Spleen (tissue), 7 donors: ENCODE results near the gene FERMT2.

Source experiments
- CTCF ChIP-seq, 11 experiments: fragments of 200-600 bp in 7 of 11; fragments of 450-650 bp in 4 of 11; sonication (generic) in 4 of 11; IDR thresholded peaks in 8 of 11; conservative IDR thresholded peaks in 3 of 11; 1 replicate in 7 of 11; 2 replicates in 4 of 11; pipeline versions ENCODE4 v1.4.0 to v1.8.0; 2016 to 2021; ENCODE audit warnings: antibody characterized with exemption in 11 of 11, inconsistent platforms in 4 of 11, mild to moderate bottlenecking in 1 of 11
- POLR2AphosphoS5 ChIP-seq, 3 donors: sonication (generic); formaldehyde crosslinking; IDR thresholded peaks; one replicate each; pipeline ENCODE4 v1.5.1; 2017; ENCODE audit warnings: antibody characterized with exemption in 3 of 3
- donor health status: DM: no; HTN: no; CAD: no; lungs with moderate emphysema.
- donor health status: DM: no; HTN: no; CAD: no.
- donor health status: DM: no; HTN: no; CAD: no.

GRCh38 chr14:52808101-52808500 lies 142.7 kb downstream of the FERMT2 start:
- TF ChIP-seq CTCF (IDR thresholded peaks at IDR 0.05 in 8 of 11, conservative IDR thresholded peaks at IDR 0.05 in 3 of 11) (no peak), POLR2AphosphoS5 (IDR thresholded peaks at IDR 0.05) (no peak)
